ENCODE measurements around the gene CAMTA1.

CAMTA1 gene

DNA sequence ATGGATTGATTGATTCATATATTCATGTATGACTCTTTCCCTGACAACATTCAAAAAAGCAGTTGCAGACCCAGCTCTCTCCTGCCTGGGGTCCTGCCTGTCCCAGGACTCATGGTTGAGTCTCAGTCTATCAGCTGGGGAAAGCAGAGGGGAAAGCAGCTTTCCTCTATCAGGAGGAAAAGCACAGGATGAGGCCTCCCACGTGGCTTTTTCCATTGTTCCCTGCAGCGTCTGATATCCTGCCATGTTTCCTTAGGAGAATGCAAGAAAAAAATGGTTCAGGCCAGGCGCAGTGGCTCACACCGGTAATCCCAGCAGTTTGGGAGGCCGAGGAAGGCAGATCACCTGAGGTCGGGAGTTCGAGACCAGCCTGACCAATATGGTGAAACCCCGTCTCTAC lies 852.8 kb downstream of the CAMTA1 start:
- H3K9me3 ChIP-seq (ENCODE audit: control insufficient read depth in 5 of 5, low read length in 5 of 5), result no peaks in the 10 kb centered on the region
- no peaks in the 10 kb centered on the region for H3K36me3 ChIP-seq (ENCODE audit: control insufficient read depth in 5 of 5, insufficient read depth in 5 of 5, low read length in 5 of 5)
- no peak overlapping the region for H3K27ac ChIP-seq (ENCODE audit: low read depth, low read length)
- H3K4me3 ChIP-seq (ENCODE audit: low read depth in 1 of 5, low read length in 5 of 5), result no peak overlapping the region
- peaks cover 12 to 27% (median 17%) of the 10 kb centered on the region in 5 donors for H3K27me3 ChIP-seq (ENCODE audit: control insufficient read depth in 5 of 5, insufficient read depth in 4 of 5, low read length in 5 of 5)
- H3K4me1 ChIP-seq (ENCODE audit: control insufficient read depth in 5 of 5, insufficient read depth in 5 of 5, low read length in 5 of 5), result peaks cover 0 to 4% (median 0%) of the 10 kb centered on the region in 5 donors
- H3K9ac ChIP-seq (ENCODE audit: low read length in 5 of 5), result no peak overlapping the region

DNA sequence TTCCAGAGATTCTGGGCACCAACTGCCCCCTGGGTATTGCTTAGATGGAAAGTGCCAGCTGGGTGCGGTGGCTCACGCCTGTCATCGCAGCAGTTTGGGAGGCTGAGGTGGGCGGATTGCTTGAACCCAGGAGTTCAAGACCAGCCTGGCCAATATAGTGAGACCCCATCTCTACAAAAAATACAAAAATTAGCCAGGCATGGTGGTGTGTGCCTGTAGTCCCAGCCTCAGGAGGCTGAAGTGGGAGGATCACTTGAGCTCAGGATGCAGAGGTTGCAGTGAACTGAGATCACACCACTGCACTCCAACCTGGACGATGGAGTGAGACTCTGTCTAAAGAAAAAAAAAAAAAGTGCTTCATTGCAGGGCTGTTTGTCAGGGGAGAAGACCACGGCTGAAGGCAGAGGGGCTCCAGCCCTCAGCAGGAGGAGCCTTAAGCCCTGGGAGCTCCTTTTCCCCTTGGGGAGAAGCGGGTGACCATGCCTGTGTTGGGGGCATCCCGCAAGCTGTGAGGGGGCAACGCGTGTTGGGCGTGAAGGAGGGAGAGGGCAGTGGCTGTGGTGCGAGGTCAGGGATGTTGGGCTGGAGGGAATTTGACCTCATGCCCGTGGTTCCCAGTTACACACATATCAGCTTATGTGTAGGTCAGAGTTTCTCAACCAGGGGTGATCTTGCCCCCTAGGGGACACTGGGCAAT lies 854.3 kb downstream of the CAMTA1 start:
- Histone ChIP-seq H3K36me3 (ENCODE audit: control insufficient read depth in 5 of 5, insufficient read depth in 5 of 5, low read length in 5 of 5) (no peaks in the 10 kb centered on the region), H3K27me3 (ENCODE audit: control insufficient read depth in 5 of 5, insufficient read depth in 4 of 5, low read length in 5 of 5) (peaks cover 0 to 23% (median 10%) of the 10 kb centered on the region in 5 donors), H3K27ac (ENCODE audit: low read depth, low read length) (no peak overlapping the region), H3K4me3 (ENCODE audit: low read depth in 1 of 5, low read length in 5 of 5) (no peak overlapping the region), H3K9me3 (ENCODE audit: control insufficient read depth in 5 of 5, low read length in 5 of 5) (peaks cover 0 to 5% (median 5%) of the 10 kb centered on the region in 5 donors), H3K9ac (ENCODE audit: low read length in 5 of 5) (no peak overlapping the region), H3K4me1 (ENCODE audit: control insufficient read depth in 5 of 5, insufficient read depth in 5 of 5, low read length in 5 of 5) (peaks cover 0 to 4% (median 0%) of the 10 kb centered on the region in 5 donors)

DNA sequence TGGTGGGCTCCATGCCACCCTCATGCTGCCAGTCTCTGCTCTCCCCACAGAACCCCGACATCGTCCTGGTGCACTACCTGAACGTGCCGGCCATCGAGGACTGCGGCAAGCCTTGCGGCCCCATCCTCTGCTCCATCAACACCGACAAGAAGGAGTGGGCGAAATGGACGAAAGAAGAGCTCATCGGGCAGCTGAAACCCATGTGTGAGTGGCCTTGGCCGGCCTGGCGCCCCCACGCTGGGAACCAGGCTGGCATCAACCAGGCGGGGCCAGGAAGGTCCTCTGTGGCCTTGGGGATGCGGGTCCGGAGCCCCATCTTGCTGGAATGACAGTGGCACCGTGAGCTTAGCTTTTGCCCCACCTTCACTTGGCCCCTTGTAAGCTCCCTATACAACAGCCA lies 855.1 kb downstream of the CAMTA1 start:
- Histone ChIP-seq H3K4me1 (ENCODE audit: control insufficient read depth in 5 of 5, insufficient read depth in 5 of 5, low read length in 5 of 5) (peaks cover 0 to 4% (median 0%) of the 10 kb centered on the region in 5 donors), H3K27ac (ENCODE audit: low read depth, low read length) (no peak overlapping the region), H3K9ac (ENCODE audit: low read length in 5 of 5) (no peak overlapping the region), H3K36me3 (ENCODE audit: control insufficient read depth in 5 of 5, insufficient read depth in 5 of 5, low read length in 5 of 5) (no peaks in the 10 kb centered on the region), H3K27me3 (ENCODE audit: control insufficient read depth in 5 of 5, insufficient read depth in 4 of 5, low read length in 5 of 5) (peaks cover 0 to 23% (median 10%) of the 10 kb centered on the region in 5 donors), H3K4me3 (ENCODE audit: low read depth in 1 of 5, low read length in 5 of 5) (no peak overlapping the region), H3K9me3 (ENCODE audit: control insufficient read depth in 5 of 5, low read length in 5 of 5) (peaks cover 0 to 8% (median 5%) of the 10 kb centered on the region in 5 donors)

DNA sequence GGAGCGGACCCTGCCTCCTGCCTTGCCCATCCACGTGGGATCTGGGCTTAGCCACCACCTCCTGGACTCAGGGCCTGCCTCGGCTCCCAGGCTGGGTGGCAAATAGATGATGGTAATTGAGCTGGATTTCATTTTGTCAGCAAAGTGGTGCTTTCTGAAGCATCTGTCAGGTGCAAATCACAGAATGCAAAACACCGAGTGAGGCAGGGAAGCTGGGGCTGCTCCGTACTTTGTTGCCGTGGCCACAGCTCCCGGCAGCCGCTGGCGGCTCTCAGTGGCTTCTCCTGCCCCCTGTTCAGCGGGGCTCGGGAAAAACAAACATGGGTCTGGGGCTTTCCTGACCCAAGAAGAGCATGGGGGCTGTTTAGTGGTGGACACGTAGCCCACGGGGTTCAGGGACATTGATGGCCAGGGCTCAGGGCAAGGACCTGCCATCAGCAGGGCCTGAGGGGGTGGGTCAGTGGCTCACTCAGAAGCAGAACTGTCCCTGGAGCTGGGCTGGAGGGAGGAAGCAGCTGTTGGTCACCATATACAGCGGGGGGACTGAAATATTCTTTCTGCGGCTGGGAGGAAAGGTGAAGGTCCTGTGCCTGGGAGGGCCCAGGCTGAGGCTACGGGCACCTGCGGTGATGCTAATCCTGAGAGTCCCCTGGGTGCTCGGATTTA lies 855.8 kb downstream of the CAMTA1 start:
- H3K27me3 ChIP-seq (ENCODE audit: control insufficient read depth in 5 of 5, insufficient read depth in 4 of 5, low read length in 5 of 5), result peaks cover 0 to 23% (median 10%) of the 10 kb centered on the region in 5 donors
- no peaks in the 10 kb centered on the region for H3K36me3 ChIP-seq (ENCODE audit: control insufficient read depth in 5 of 5, insufficient read depth in 5 of 5, low read length in 5 of 5)
- H3K4me3 ChIP-seq (ENCODE audit: low read depth in 1 of 5, low read length in 5 of 5), result no peak overlapping the region
- H3K4me1 ChIP-seq (ENCODE audit: control insufficient read depth in 5 of 5, insufficient read depth in 5 of 5, low read length in 5 of 5), result peaks cover 0 to 4% (median 0%) of the 10 kb centered on the region in 5 donors
- H3K9me3 ChIP-seq (ENCODE audit: control insufficient read depth in 5 of 5, low read length in 5 of 5), result peaks cover 0 to 8% (median 5%) of the 10 kb centered on the region in 5 donors
- H3K9ac ChIP-seq (ENCODE audit: low read length in 5 of 5), result no peak overlapping the region
- no peak overlapping the region for H3K27ac ChIP-seq (ENCODE audit: low read depth, low read length)

DNA sequence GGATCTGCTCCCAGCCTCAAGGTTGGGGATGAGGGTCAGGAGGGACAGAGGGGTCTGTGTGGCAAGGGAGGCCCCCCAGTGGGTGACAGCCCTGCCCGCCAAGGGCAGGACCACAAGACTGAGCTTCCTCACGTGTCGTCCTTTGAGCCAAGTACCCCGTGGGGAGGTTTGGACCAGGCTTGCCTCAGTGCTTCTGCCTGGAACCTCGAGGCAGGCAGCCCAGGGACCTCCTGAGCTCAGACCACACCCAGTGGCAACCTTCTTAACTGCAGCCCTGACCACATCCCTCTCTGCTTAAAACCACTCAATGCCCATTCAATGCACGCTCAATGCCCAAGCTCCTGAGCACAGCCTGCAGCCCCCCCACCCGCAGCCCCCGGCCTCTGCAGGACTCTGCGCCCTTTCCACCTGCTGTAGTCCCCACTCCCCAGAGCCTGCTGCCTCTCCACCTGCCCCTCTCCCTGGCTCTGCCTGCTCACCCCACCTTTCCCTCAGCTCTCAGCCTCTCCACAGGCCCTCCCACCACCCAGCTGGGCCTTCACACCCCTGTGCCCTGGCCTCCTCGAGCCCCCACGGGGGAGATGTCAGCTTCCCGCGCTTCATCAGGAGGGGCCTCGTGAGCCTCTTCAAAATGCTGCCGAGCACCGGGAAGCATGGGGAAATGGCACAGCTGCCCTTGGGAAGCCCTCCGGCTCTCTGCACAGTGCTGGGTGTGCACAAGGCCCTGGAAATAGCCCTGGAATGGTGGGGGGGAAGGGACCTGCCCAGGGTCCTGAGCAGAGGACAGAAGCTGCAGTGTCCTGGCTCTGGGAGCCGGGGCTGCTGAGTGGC lies 856.5 kb downstream of the CAMTA1 start:
- H3K9me3 ChIP-seq (ENCODE audit: control insufficient read depth in 5 of 5, low read length in 5 of 5), result peaks cover 0 to 8% (median 5%) of the 10 kb centered on the region in 5 donors
- no peak overlapping the region for H3K9ac ChIP-seq (ENCODE audit: low read length in 5 of 5)
- H3K36me3 ChIP-seq (ENCODE audit: control insufficient read depth in 5 of 5, insufficient read depth in 5 of 5, low read length in 5 of 5), result no peaks in the 10 kb centered on the region
- H3K4me1 ChIP-seq (ENCODE audit: control insufficient read depth in 5 of 5, insufficient read depth in 5 of 5, low read length in 5 of 5), result peaks cover 0 to 4% (median 0%) of the 10 kb centered on the region in 5 donors
- peaks cover 0 to 23% (median 10%) of the 10 kb centered on the region in 5 donors for H3K27me3 ChIP-seq (ENCODE audit: control insufficient read depth in 5 of 5, insufficient read depth in 4 of 5, low read length in 5 of 5)
- no peak overlapping the region for H3K4me3 ChIP-seq (ENCODE audit: low read depth in 1 of 5, low read length in 5 of 5)
- H3K27ac ChIP-seq (ENCODE audit: low read depth, low read length), result no peak overlapping the region

DNA sequence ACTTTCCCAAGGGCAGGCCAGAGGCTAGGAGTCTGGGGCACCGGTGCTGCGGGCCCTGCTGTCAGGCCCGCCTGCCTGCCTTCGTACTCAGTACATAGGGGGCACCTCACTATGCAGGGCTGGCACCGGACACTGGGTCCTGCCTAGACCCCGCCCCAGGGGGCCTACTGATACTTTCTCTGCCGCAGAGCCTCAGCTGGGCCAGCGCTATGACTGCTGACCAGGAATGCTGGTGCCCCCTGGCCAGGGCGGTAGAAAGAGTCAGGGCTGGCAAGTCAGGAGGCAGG lies 857.1 kb downstream of the CAMTA1 start:
- Histone ChIP-seq H3K36me3 (ENCODE audit: control insufficient read depth in 5 of 5, insufficient read depth in 5 of 5, low read length in 5 of 5) (no peaks in the 10 kb centered on the region), H3K4me1 (ENCODE audit: control insufficient read depth in 5 of 5, insufficient read depth in 5 of 5, low read length in 5 of 5) (peaks cover 0 to 8% (median 0%) of the 10 kb centered on the region in 5 donors), H3K9me3 (ENCODE audit: control insufficient read depth in 5 of 5, low read length in 5 of 5) (peaks cover 0 to 8% (median 5%) of the 10 kb centered on the region in 5 donors), H3K27me3 (ENCODE audit: control insufficient read depth in 5 of 5, insufficient read depth in 4 of 5, low read length in 5 of 5) (peaks cover 0 to 23% (median 10%) of the 10 kb centered on the region in 5 donors), H3K4me3 (ENCODE audit: low read depth in 1 of 5, low read length in 5 of 5) (no peak overlapping the region), H3K27ac (ENCODE audit: low read depth, low read length) (no peak overlapping the region), H3K9ac (ENCODE audit: low read length in 5 of 5) (no peak overlapping the region)

DNA sequence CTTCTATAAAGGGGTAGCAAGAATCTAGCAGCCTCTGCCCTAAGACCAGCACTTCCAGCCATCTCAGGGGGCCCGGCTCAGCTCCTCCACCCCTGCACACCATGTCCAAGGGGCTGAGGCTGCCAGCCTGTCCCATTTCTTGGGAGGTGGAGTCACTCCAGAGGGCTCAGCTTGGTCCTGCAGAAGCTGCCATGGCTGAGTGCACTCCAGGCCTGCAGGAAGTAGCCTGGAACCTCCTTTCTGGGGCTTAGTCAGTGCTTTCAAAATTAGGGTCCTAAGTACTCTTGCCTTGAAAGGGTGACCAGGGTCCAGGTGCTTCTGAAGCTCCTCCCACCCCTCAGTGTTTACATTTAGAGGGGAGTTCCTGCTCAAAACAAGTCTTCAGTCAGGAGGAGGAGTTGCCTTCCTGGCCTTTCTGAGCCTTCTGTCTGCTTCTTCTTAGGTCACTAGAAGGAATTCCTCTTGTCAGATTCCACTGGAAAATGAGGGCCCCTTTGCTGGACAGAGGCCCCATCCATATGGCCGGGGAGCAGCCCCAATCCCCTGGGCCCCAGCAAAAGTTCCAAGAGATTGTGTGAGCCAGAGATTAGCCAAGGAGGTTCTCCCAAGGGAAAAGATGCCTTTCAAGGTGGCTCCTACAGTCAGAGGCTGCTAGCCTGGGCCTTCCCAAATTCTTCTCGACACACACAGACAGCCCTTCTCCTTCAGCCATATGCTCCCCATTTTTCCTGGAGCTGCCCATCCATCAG lies 857.7 kb downstream of the CAMTA1 start:
- H3K9ac ChIP-seq (ENCODE audit: low read length in 5 of 5), result no peak overlapping the region
- no peak overlapping the region for H3K27ac ChIP-seq (ENCODE audit: low read depth, low read length)
- H3K27me3 ChIP-seq (ENCODE audit: control insufficient read depth in 5 of 5, insufficient read depth in 4 of 5, low read length in 5 of 5), result peaks cover 0 to 26% (median 14%) of the 10 kb centered on the region in 5 donors
- peaks cover 0 to 8% (median 5%) of the 10 kb centered on the region in 5 donors for H3K9me3 ChIP-seq (ENCODE audit: control insufficient read depth in 5 of 5, low read length in 5 of 5)
- no peak overlapping the region for H3K4me3 ChIP-seq (ENCODE audit: low read depth in 1 of 5, low read length in 5 of 5)
- peaks cover 0 to 8% (median 0%) of the 10 kb centered on the region in 5 donors for H3K4me1 ChIP-seq (ENCODE audit: control insufficient read depth in 5 of 5, insufficient read depth in 5 of 5, low read length in 5 of 5)
- H3K36me3 ChIP-seq (ENCODE audit: control insufficient read depth in 5 of 5, insufficient read depth in 5 of 5, low read length in 5 of 5), result no peaks in the 10 kb centered on the region

DNA sequence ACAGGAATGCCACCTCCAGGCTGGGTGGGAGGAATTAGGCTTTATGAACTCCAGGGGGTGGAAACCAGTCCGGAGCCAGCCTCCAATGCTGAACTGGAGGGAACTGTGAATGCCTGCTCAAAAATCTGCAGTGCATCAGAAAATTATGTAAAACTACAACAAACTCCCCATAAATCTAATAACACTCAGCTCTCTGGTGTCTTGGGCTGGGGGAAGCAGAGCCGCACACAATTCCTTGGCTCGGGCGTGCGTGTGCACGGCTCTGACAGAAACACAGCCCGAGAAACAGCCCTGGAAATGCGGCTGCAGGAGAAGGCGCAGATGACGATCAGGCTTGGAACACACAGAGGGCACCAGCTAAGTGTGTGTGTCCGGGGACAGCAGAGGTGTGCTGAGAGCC lies 858.3 kb downstream of the CAMTA1 start:
- Histone ChIP-seq H3K4me3 (ENCODE audit: low read depth in 1 of 5, low read length in 5 of 5) (no peak overlapping the region), H3K27ac (ENCODE audit: low read depth, low read length) (no peak overlapping the region), H3K9me3 (ENCODE audit: control insufficient read depth in 5 of 5, low read length in 5 of 5) (peaks cover 0 to 8% (median 5%) of the 10 kb centered on the region in 5 donors), H3K27me3 (ENCODE audit: control insufficient read depth in 5 of 5, insufficient read depth in 4 of 5, low read length in 5 of 5) (peaks cover 0 to 26% (median 14%) of the 10 kb centered on the region in 5 donors), H3K4me1 (ENCODE audit: control insufficient read depth in 5 of 5, insufficient read depth in 5 of 5, low read length in 5 of 5) (peaks cover 0 to 6% (median 0%) of the 10 kb centered on the region in 5 donors), H3K9ac (ENCODE audit: low read length in 5 of 5) (no peak overlapping the region), H3K36me3 (ENCODE audit: control insufficient read depth in 5 of 5, insufficient read depth in 5 of 5, low read length in 5 of 5) (no peaks in the 10 kb centered on the region)

DNA sequence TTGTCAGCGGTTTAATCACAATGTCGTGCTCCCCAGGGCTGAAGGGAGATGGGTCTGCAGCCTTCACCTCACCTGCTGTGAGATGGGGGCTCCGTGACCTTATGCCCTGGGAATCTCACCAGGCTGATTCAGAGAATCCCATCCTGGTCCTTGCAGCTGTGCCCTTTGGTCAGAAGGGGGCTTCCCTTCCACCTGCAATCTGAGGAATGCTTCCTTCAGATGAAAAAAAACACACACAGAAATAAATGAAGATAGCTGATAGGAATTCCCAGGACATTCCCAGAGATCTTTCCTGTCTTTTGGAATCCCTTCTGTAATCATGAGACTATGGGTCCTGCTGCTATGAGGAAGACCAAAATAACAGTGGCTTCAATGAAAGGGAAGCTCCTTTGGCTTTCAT lies 858.8 kb downstream of the CAMTA1 start:
- Histone ChIP-seq H3K27me3 (ENCODE audit: control insufficient read depth in 5 of 5, insufficient read depth in 4 of 5, low read length in 5 of 5) (peaks cover 0 to 26% (median 14%) of the 10 kb centered on the region in 5 donors), H3K4me1 (ENCODE audit: control insufficient read depth in 5 of 5, insufficient read depth in 5 of 5, low read length in 5 of 5) (peaks cover 0 to 10% (median 1%) of the 10 kb centered on the region in 5 donors), H3K27ac (ENCODE audit: low read depth, low read length) (no peak overlapping the region), H3K36me3 (ENCODE audit: control insufficient read depth in 5 of 5, insufficient read depth in 5 of 5, low read length in 5 of 5) (no peaks in the 10 kb centered on the region), H3K4me3 (ENCODE audit: low read depth in 1 of 5, low read length in 5 of 5) (no peak overlapping the region), H3K9ac (ENCODE audit: low read length in 5 of 5) (no peak overlapping the region), H3K9me3 (ENCODE audit: control insufficient read depth in 5 of 5, low read length in 5 of 5) (peaks cover 0 to 8% (median 5%) of the 10 kb centered on the region in 5 donors)

Data from subcutaneous abdominal adipose tissue (tissue), 5 donors.